HepG2 (cell line): Measurements from ENCODE around the gene PTPN3.

Experiments used
- BORCS8-MEF2B ChIP-seq: sonication (generic); formaldehyde crosslinking; IDR thresholded peaks from 2 replicates; pipeline ENCODE4 v1.8.0; 2022; ENCODE audit warnings: mild to moderate bottlenecking, missing genetic modification reagents
- TF ChIP-seq, protein P1 (sequence below): fragments of 450-650 bp; IDR thresholded peaks from 2 replicates; pipeline ENCODE4 v1.6.1; 2016

DNA sequence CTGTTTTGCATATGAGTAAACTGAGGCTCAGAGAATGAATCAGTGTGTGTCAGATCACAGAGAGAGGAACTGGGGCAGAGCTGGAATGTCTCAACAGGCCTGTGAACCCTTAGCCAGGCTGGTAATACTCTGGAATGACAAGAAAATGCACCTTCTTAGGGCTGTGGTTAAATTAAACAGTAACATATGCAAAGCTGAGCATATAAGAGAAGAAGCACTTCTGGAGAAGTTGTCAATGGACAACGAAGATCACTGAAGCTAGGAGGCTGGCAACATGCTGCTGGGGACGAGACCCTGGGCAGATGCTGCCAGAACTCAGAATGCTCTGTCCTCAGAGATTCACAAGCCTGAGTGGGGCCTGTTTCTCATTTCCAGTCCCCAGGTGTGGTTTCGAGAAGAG, 112.6 kb downstream of the PTPN3 start:
- no peak for TF ChIP-seq BORCS8-MEF2B (CRISPR knock-in tag)
- TF ChIP-seq, protein P1, sequence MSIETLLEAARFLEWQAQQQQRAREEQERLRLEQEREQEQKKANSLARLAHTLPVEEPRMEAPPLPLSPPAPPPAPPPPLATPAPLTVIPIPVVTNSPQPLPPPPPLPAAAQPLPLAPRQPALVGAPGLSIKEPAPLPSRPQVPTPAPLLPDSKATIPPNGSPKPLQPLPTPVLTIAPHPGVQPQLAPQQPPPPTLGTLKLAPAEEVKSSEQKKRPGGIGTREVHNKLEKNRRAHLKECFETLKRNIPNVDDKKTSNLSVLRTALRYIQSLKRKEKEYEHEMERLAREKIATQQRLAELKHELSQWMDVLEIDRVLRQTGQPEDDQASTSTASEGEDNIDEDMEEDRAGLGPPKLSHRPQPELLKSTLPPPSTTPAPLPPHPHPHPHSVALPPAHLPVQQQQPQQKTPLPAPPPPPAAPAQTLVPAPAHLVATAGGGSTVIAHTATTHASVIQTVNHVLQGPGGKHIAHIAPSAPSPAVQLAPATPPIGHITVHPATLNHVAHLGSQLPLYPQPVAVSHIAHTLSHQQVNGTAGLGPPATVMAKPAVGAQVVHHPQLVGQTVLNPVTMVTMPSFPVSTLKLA, result no peak
